Measurements from ENCODE around the gene SBF2.

The SBF2 gene

GRCh38 chr11:10322830-10323792 lies 29.1 kb upstream of the SBF2 start:
- DNase-seq (ENCODE audit: low read depth in 2 of 2) = peak; percentile 89 to 94
- no peak overlapping the region for H3K4me3 ChIP-seq (replicated peaks in 1 of 2; ENCODE audit: low read depth in 2 of 2, low read length in 2 of 2)

GRCh38 chr11:10322401-10322800 lies 28.4 kb upstream of the SBF2 start:
- TF ChIP-seq CTCF (IDR thresholded peaks at IDR 0.05; ENCODE audit: low read depth, low read length) = no peak
- H3K4me3 ChIP-seq (replicated peaks in 1 of 2; ENCODE audit: low read depth in 2 of 2, low read length in 2 of 2) = no peak overlapping the region
- peak in 1 of 2 donors; percentile 22 for DNase-seq (ENCODE audit: low read depth in 2 of 2)

More at GRCh38 chr11:10322830-10323792, 29.1 kb upstream of the SBF2 start:
- peak; percentile 34 for TF ChIP-seq CTCF (IDR thresholded peaks at IDR 0.05; ENCODE audit: low read depth, low read length)

GRCh38 chr11:10320736-10321465 lies 26.9 kb upstream of the SBF2 start:
- no peak for TF ChIP-seq CTCF (IDR thresholded peaks at IDR 0.05; ENCODE audit: low read depth, low read length)
- H3K4me3 ChIP-seq (replicated peaks in 1 of 2; ENCODE audit: low read depth in 2 of 2, low read length in 2 of 2) = no peak overlapping the region
- DNase-seq (ENCODE audit: low read depth in 2 of 2) = no peak

GRCh38 chr11:10319702-10320558 lies 25.9 kb upstream of the SBF2 start:
- no peak for DNase-seq (ENCODE audit: low read depth in 2 of 2)
- no peak overlapping the region for H3K4me3 ChIP-seq (replicated peaks in 1 of 2; ENCODE audit: low read depth in 2 of 2, low read length in 2 of 2)
- no peak for TF ChIP-seq CTCF (IDR thresholded peaks at IDR 0.05; ENCODE audit: low read depth, low read length)

- no peak overlapping the region for H3K4me3 ChIP-seq (replicated peaks in 1 of 2; ENCODE audit: low read depth in 2 of 2, low read length in 2 of 2)
- DNase-seq (ENCODE audit: low read depth in 2 of 2) = no peak
- no peak for TF ChIP-seq CTCF (IDR thresholded peaks at IDR 0.05; ENCODE audit: low read depth, low read length)
Observed at GRCh38 chr11:10318527-10318802, 24.4 kb upstream of the SBF2 start.

- no peak for DNase-seq (ENCODE audit: low read depth in 2 of 2)
- TF ChIP-seq CTCF (IDR thresholded peaks at IDR 0.05; ENCODE audit: low read depth, low read length) = no peak
- H3K4me3 ChIP-seq (replicated peaks in 1 of 2; ENCODE audit: low read depth in 2 of 2, low read length in 2 of 2) = no peak overlapping the region
Observed at GRCh38 chr11:10317776-10318526, 23.9 kb upstream of the SBF2 start.

All from cardiac fibroblast (primary cell).